K562 (cell line): ENCODE data around the gene ANKH.

Source experiments
- CBX1 ChIP-seq: sonication (generic); IDR thresholded peaks from 2 replicates; pipeline ENCODE4 v1.6.1; 2016; ENCODE audit warnings: antibody characterized with exemption, low read depth, mild to moderate bottlenecking
- ELF4 ChIP-seq: fragments of 450-650 bp; formaldehyde crosslinking; IDR thresholded peaks from 2 replicates; pipeline ENCODE4 v1.4.0; 2022; ENCODE audit warnings: missing genetic modification characterization
- FOS ChIP-seq: IDR thresholded peaks from 3 replicates; pipeline ENCODE4 v1.6.1; 2011; ENCODE audit not compliant: insufficient read length; ENCODE audit errors: extremely low read depth
- MIER1 ChIP-seq: fragments of 450-650 bp; IDR thresholded peaks from 2 replicates; pipeline ENCODE4 v1.6.1; 2016; ENCODE audit warnings: antibody characterized with exemption, mild to moderate bottlenecking, low read depth
- TCF7L2 ChIP-seq: fragments of 150-350 bp; IDR thresholded peaks from 2 replicates; pipeline ENCODE4 v1.6.1; 2016; ENCODE audit warnings: low read depth, mild to moderate bottlenecking, low read length, moderate library complexity
- YBX1 ChIP-seq: fragments of 450-650 bp; IDR thresholded peaks from 2 replicates; pipeline ENCODE4 v1.7.1; 2016; ENCODE audit warnings: mild to moderate bottlenecking
- ZNF274 ChIP-seq: IDR thresholded peaks from 2 replicates; pipeline ENCODE4 v1.6.1; 2011; ENCODE audit warnings: low read depth, mild to moderate bottlenecking, low read length, moderate library complexity, borderline replicate concordance
- ZSCAN29 ChIP-seq: fragments of 450-650 bp; IDR thresholded peaks from 2 replicates; pipeline ENCODE4 v1.6.1; 2017
- TF ChIP-seq, protein P1 (sequence below): sonication (generic); formaldehyde crosslinking; IDR thresholded peaks from 2 replicates; pipeline ENCODE4 v1.8.0; 2022; ENCODE audit warnings: mild to moderate bottlenecking, missing genetic modification reagents
- TF ChIP-seq, protein P2 (sequence below): sonication (generic); IDR thresholded peaks from 2 replicates; pipeline ENCODE4 v1.6.1; 2016
- TF ChIP-seq, protein P3 (sequence below), 3 experiments: fragments of 200-800 bp in 1 of 3; fragments of 250-450 bp in 1 of 3; fragments of 450-650 bp in 1 of 3; sonication (Bioruptor Pico) in 1 of 3; sonication (Bioruptor generic) in 1 of 3; formaldehyde crosslinking in 1 of 3; IDR thresholded peaks; 2 replicates each; pipeline versions ENCODE4 v1.6.1 to v1.8.0; 2016 to 2022; ENCODE audit warnings: mild to moderate bottlenecking in 2 of 3, missing genetic modification characterization in 2 of 3, missing compliant biosample characterization in 1 of 3, moderate library complexity in 1 of 3

DNA sequence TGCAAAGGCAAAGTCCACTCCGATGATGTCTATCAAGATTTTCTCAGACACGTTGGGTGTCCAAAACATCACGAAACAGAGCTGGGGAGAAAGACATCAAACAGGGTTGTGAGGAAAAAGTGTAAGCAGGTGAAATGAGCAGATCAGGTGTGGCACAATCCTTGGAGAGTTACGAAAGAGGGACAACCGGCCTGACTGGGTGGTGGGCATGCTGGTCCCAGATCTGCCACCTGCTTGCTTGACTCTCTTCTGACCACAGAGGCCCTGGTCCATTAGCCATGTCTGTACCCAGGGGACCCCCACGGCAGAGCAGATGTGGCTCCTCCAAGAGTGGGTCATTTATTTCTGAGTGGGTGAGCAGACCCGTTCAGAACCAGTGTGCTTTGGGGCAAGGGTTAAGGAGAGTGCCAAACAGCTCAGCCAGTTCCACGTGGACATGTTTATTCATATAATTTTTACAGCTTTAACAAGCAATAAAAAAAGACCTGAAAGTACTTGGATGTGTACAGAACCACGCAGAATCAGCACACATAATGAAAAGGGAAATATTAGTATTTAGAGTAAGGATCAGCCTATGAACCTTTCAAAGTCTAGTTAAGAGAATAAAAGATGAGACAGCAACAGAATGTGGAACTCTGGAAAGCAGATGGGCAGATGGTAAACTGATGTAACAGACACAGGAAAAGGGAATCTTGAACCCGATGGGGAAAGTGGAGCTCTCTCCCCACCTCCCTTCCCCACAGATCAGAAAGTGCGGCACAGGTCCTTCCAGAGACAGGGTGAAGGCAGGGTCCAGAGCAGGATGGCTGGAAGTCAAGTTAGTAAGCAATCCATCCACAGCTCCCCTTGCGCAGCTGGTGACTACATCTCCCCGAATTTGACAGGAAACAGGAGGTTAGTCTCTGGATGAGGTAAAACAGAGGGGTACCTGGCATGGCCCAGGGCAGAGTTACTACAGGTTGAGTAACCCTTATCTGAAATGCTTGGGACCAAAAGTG, 154.5 kb downstream of the ANKH start:
- no peak for TF ChIP-seq ELF4
- no peak for TF ChIP-seq YBX1
- no peak for TF ChIP-seq MIER1
- TF ChIP-seq CBX1 = no peak
- TF ChIP-seq, protein P1, sequence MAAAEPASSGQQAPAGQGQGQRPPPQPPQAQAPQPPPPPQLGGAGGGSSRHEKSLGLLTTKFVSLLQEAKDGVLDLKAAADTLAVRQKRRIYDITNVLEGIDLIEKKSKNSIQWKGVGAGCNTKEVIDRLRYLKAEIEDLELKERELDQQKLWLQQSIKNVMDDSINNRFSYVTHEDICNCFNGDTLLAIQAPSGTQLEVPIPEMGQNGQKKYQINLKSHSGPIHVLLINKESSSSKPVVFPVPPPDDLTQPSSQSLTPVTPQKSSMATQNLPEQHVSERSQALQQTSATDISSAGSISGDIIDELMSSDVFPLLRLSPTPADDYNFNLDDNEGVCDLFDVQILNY = no peak
- TF ChIP-seq, protein P2, sequence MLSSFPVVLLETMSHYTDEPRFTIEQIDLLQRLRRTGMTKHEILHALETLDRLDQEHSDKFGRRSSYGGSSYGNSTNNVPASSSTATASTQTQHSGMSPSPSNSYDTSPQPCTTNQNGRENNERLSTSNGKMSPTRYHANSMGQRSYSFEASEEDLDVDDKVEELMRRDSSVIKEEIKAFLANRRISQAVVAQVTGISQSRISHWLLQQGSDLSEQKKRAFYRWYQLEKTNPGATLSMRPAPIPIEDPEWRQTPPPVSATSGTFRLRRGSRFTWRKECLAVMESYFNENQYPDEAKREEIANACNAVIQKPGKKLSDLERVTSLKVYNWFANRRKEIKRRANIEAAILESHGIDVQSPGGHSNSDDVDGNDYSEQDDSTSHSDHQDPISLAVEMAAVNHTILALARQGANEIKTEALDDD = no peak
- TF ChIP-seq TCF7L2 = no peak
- no peak for TF ChIP-seq ZSCAN29
- TF ChIP-seq ZNF274 = no peak
- TF ChIP-seq, protein P3, sequence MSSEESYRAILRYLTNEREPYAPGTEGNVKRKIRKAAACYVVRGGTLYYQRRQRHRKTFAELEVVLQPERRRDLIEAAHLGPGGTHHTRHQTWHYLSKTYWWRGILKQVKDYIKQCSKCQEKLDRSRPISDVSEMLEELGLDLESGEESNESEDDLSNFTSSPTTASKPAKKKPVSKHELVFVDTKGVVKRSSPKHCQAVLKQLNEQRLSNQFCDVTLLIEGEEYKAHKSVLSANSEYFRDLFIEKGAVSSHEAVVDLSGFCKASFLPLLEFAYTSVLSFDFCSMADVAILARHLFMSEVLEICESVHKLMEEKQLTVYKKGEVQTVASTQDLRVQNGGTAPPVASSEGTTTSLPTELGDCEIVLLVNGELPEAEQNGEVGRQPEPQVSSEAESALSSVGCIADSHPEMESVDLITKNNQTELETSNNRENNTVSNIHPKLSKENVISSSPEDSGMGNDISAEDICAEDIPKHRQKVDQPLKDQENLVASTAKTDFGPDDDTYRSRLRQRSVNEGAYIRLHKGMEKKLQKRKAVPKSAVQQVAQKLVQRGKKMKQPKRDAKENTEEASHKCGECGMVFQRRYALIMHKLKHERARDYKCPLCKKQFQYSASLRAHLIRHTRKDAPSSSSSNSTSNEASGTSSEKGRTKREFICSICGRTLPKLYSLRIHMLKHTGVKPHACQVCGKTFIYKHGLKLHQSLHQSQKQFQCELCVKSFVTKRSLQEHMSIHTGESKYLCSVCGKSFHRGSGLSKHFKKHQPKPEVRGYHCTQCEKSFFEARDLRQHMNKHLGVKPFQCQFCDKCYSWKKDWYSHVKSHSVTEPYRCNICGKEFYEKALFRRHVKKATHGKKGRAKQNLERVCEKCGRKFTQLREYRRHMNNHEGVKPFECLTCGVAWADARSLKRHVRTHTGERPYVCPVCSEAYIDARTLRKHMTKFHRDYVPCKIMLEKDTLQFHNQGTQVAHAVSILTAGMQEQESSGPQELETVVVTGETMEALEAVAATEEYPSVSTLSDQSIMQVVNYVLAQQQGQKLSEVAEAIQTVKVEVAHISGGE (CRISPR knock-in tag; IDR thresholded peaks at IDR 0.05) = no peak
- TF ChIP-seq FOS = no peak
